ENCODE measurements around the gene COPS4.
"Not testable (repeated sequence)": the region's sequence is repeated elsewhere in the genome, so short reads cannot be mapped to it uniquely, and the experiment has no call there.

Gene COPS4

DNA sequence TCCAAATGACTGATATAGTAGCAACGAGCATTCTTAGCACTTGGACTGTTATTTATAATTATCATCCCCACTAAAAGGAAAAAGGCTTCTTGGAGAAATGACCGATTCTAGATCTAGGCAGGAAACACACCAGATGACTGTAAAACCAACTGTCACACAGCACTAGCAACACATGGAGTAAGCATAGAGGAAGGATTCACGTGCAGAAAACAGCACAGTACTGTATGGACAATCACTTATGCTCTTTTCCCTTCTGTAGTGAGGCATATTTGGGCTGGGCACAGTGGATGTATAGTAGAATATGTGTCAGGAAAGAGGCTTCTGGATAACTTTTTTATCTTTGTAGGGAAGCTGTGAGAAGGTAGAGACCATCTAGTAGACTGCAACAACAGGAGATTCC, 6.0 kb upstream of the COPS4 start:
- no peak for TF ChIP-seq CTCF (IDR thresholded peaks at IDR 0.05; ENCODE audit: borderline replicate concordance, insufficient read depth, low read depth, low read length)
- H3K4me3 ChIP-seq (ENCODE audit: low read depth, low read length) = no peak overlapping the region

GRCh38 chr4:83029688-83030087, 5.3 kb upstream of the COPS4 start:
- no peak overlapping the region for H3K4me3 ChIP-seq (ENCODE audit: low read depth, low read length)
- no peak for TF ChIP-seq CTCF (IDR thresholded peaks at IDR 0.05; ENCODE audit: borderline replicate concordance, insufficient read depth, low read depth, low read length)

GRCh38 chr4:83036991-83037665, 2.1 kb downstream of the COPS4 start:
- H3K4me3 ChIP-seq (ENCODE audit: low read depth, low read length) = no peak overlapping the region
- no peak for TF ChIP-seq CTCF (IDR thresholded peaks at IDR 0.05; ENCODE audit: borderline replicate concordance, insufficient read depth, low read depth, low read length)

GRCh38 chr4:83040269-83040668, 5.3 kb downstream of the COPS4 start:
- TF ChIP-seq CTCF (IDR thresholded peaks at IDR 0.05; ENCODE audit: borderline replicate concordance, insufficient read depth, low read depth, low read length) = no peak
- no peak overlapping the region for H3K4me3 ChIP-seq (ENCODE audit: low read depth, low read length)

DNA sequence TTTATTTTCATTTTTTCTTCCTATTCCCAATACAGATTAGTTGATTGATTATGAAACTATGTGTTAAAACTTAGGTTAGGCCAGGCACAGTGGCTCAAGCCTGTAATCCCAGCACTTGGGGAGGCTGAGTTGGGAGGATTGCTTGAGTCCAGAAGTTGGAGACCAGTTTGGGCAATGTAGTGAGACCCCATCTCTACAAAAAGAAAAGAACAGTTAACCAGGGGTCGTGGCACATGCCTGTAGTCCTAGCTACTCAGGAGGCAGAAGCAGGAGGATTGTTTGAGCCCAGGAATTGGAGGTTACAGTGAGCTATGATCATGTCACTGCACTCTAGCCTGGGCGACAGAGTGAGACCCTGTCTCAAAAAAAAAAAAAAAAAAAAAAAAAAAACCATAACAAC, 8.2 kb downstream of the COPS4 start:
- not testable (repeated sequence) for H3K4me3 ChIP-seq (ENCODE audit: low read depth, low read length)

DNA sequence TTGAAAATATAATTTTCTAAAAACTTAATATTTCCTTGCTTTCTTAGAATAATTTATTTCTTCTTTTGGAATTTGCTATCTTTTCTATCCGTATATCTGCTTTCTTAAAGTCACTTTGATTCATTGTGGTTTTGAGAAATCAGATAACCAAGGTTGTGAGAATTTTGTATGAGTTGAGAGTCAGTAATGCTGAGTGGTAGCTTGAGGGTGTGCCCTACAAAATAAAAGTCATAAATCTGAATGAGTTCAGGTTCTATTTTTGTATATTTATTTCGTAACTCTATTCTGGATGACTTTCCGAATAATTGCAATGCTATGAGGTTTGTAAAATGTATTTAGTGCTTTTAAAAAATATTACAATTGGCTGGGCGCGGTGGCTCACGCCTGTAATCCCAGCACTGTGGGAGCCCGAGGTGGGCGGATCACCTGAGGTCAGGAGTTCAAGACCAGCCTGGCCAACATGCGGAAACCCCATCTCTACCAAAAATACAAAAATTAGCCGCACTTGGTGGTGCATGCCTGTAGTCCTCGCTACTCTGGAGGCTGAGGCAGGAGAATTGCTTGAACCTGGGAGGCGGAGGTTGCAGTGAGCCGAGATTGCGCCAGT, 8.9 kb downstream of the COPS4 start:
- no peak for TF ChIP-seq CTCF (IDR thresholded peaks at IDR 0.05; ENCODE audit: borderline replicate concordance, insufficient read depth, low read depth, low read length)
- no peak overlapping the region for H3K4me3 ChIP-seq (ENCODE audit: low read depth, low read length)

- TF ChIP-seq CTCF (IDR thresholded peaks at IDR 0.05; ENCODE audit: borderline replicate concordance, insufficient read depth, low read depth, low read length) = no peak
- no peak overlapping the region for H3K4me3 ChIP-seq (ENCODE audit: low read depth, low read length)
Measured at GRCh38 chr4:83046693-83047473, 11.9 kb downstream of the COPS4 start.

GRCh38 chr4:83048781-83049180, 13.8 kb downstream of the COPS4 start:
- not testable (repeated sequence) for H3K4me3 ChIP-seq (ENCODE audit: low read depth, low read length)

All from GM12875 (cell line).